ENCODE results near the gene SPANXN2. TPM values are rescaled to one million over a fixed set of nuclear protein-coding genes. Genes with fewer than 3 reads are reported as not detected.
"Not testable (repeated sequence)": the region's sequence is repeated elsewhere in the genome, so short reads cannot be mapped to it uniquely, and the experiment has no call there.

SPANXN2 gene
- total RNA-seq: not detected

GRCh38 chrX:143720652-143721051 is at the start of gene SPANXN2:
Gene SPANXN2 (minus strand): TSS chrX:143720752. CDS start chrX:143720668, 84 bp downstream.
- not testable (repeated sequence) for DNase-seq (ENCODE audit: low spot score in 2 of 2); FAIRE-seq

- DNase-seq (ENCODE audit: low spot score in 2 of 2): no peak
- FAIRE-seq: no peak
Observed at GRCh38 chrX:143768976-143769375, 48.4 kb upstream of the SPANXN2 start.

- not testable (repeated sequence) for FAIRE-seq
Observed at GRCh38 chrX:143767789-143768188, 47.2 kb upstream of the SPANXN2 start.

GRCh38 chrX:143757887-143758286 is 37.3 kb upstream of the SPANXN2 start:
- DNase-seq (ENCODE audit: low spot score in 2 of 2) (no peak), FAIRE-seq (no peak)

More at GRCh38 chrX:143767789-143768188, 47.2 kb upstream of the SPANXN2 start:
- DNase-seq (ENCODE audit: low spot score in 2 of 2): not testable (repeated sequence)

GRCh38 chrX:143757375-143757774 is 36.8 kb upstream of the SPANXN2 start:
- FAIRE-seq (no peak), DNase-seq (ENCODE audit: low spot score in 2 of 2) (no peak)

- no peak for FAIRE-seq
Observed at GRCh38 chrX:143754183-143754582, 33.6 kb upstream of the SPANXN2 start.

GRCh38 chrX:143733866-143734265 is 13.3 kb upstream of the SPANXN2 start:
- FAIRE-seq (no peak), DNase-seq (ENCODE audit: low spot score in 2 of 2) (no peak)

More at GRCh38 chrX:143754183-143754582, 33.6 kb upstream of the SPANXN2 start:
- no peak for DNase-seq (ENCODE audit: low spot score in 2 of 2)

- FAIRE-seq: no peak
Observed at GRCh38 chrX:143726296-143726695, 5.7 kb upstream of the SPANXN2 start.

GRCh38 chrX:143701460-143701859 is 19.1 kb downstream of the SPANXN2 start:
- DNase-seq (ENCODE audit: low spot score in 2 of 2) (no peak), FAIRE-seq (no peak)

More at GRCh38 chrX:143726296-143726695, 5.7 kb upstream of the SPANXN2 start:
- DNase-seq (ENCODE audit: low spot score in 2 of 2): no peak

GRCh38 chrX:143694885-143695284 is 25.7 kb downstream of the SPANXN2 start:
- FAIRE-seq (no peak), DNase-seq (ENCODE audit: low spot score in 2 of 2) (no peak)

- FAIRE-seq (no peak), DNase-seq (ENCODE audit: low spot score in 2 of 2) (no peak)
Observed at GRCh38 chrX:143683486-143683885, 37.1 kb downstream of the SPANXN2 start.

- FAIRE-seq (no peak), DNase-seq (ENCODE audit: low spot score in 2 of 2) (no peak)
Observed at GRCh38 chrX:143674926-143675325, 45.6 kb downstream of the SPANXN2 start.

GRCh38 chrX:143669395-143669794 is 51.2 kb downstream of the SPANXN2 start:
- DNase-seq (ENCODE audit: low spot score in 2 of 2): no peak
- FAIRE-seq: no peak

- peak; percentile 49 for FAIRE-seq
Observed at GRCh38 chrX:143664302-143664701, 56.2 kb downstream of the SPANXN2 start.

GRCh38 chrX:143663755-143664154 is 56.8 kb downstream of the SPANXN2 start:
- no peak for DNase-seq (ENCODE audit: low spot score in 2 of 2)
- no peak for FAIRE-seq

More at GRCh38 chrX:143664302-143664701, 56.2 kb downstream of the SPANXN2 start:
- no peak for DNase-seq (ENCODE audit: low spot score in 2 of 2)

Other genes with a start within 250 kb of the SPANXN2 start
- gene SPANXN3, start 203.3 kb downstream of the SPANXN2 start, total RNA-seq: not detected
- 52.6 TPM for gene SLITRK4, start 84.7 kb downstream of the SPANXN2 start, total RNA-seq
- gene UBE2NL, start 163.3 kb upstream of the SPANXN2 start, total RNA-seq: not detected

Data from frontal cortex (tissue), 4 donors.